HCT116 (cell line): ENCODE measurements around the gene DLEC1. TPM values are rescaled to one million over a fixed set of nuclear protein-coding genes. Genes with fewer than 3 reads are reported as not detected.

Experiments
- ATAC-seq: fragments of 200-7000 bp; cut with Tn5 transposase; 2 replicates; pipeline ENCODE4 v1.9.1; 2020; ENCODE audit warnings: mild to moderate bottlenecking, moderate library complexity
- BruUV-seq: library from RNA; stranded (reverse); fragments of 400-500 nt; replicated peaks from 2 replicates; lab custom pipeline; 2021; lab: Mats Ljungman, UMichigan
- CTCF ChIA-PET: fragments of 300-600 bp; sonication (Branson Sonifier 250); formaldehyde crosslinking; loops from one replicate; lab custom pipeline; 2021; ENCODE audit warnings: antibody characterized with exemption; lab: Charles Lee
- POLR2A ChIA-PET: fragments of 300-600, 350-600 bp; sonication (Branson Sonifier 250); formaldehyde crosslinking; loops from one replicate; lab custom pipeline; 2021; ENCODE audit warnings: antibody characterized with exemption; lab: Charles Lee
- RAD21 ChIA-PET, 2 experiments: fragments of 300-600 bp; sonication (Branson Sonifier 250); formaldehyde crosslinking; loops; one replicate each; lab custom pipeline; 2023; ENCODE audit warnings: low total read pairs in 2 of 2; ENCODE audit not compliant: uncharacterized antibody in 2 of 2, unreplicated experiment in 2 of 2, low non-redundant PET in 1 of 2; lab: Charles Lee
- DNase-seq: peaks from one replicate; pipeline ENCODE4 v3.0.0-alpha.2; 2010; ENCODE audit warnings: low read depth, low spot score
- H2AFZ ChIP-seq: fragments of 200-600 bp; shearing (Covaris generic), sonication (generic); 2 replicates; pipeline ENCODE4 v1.6.1; 2017; ENCODE audit warnings: low read depth, mixed run types, mixed read lengths, antibody characterized with exemption, low read length; ENCODE audit not compliant: poor library complexity, severe bottlenecking
- H3K27ac ChIP-seq: 2 replicates; pipeline ENCODE4 v1.5.1; 2012; ENCODE audit warnings: low read depth, low read length
- H3K27me3 ChIP-seq: fragments of 200-600 bp; sonication (generic); 2 replicates; pipeline ENCODE4 v1.6.1; 2016; ENCODE audit warnings: mixed run types, low read length, mixed read lengths; ENCODE audit not compliant: insufficient read depth
- H3K36me3 ChIP-seq, 2 experiments: fragments of 200-500 bp in 1 of 2; fragments of 200-600 bp in 1 of 2; sonication (Bioruptor generic) in 1 of 2; sonication (generic) in 1 of 2; 2 replicates each; pipeline versions ENCODE4 v1.5.1 to v1.6.1; 2014 to 2016; ENCODE audit warnings: low read length in 2 of 2, inconsistent platforms in 1 of 2, mixed read lengths in 1 of 2, mixed run types in 1 of 2; ENCODE audit not compliant: insufficient read depth in 2 of 2, control insufficient read depth in 1 of 2
- H3K4me1 ChIP-seq, 2 experiments: fragments of 200-600 bp in 1 of 2; sonication (generic) in 1 of 2; 2 replicates each; pipeline versions ENCODE4 v1.5.1 to v1.6.1; 2012 to 2017; ENCODE audit warnings: low read length in 2 of 2, inconsistent platforms in 1 of 2, mild to moderate bottlenecking in 1 of 2, mixed read lengths in 1 of 2, mixed run types in 1 of 2, moderate library complexity in 1 of 2; ENCODE audit not compliant: insufficient read depth in 2 of 2, control insufficient read depth in 1 of 2
- H3K4me2 ChIP-seq: fragments of 200-600 bp; sonication (generic); 2 replicates; pipeline ENCODE4 v1.6.1; 2017; ENCODE audit warnings: mixed run types, low read length, mixed read lengths
- H3K4me3 ChIP-seq, 2 experiments: fragments of 200-600 bp in 1 of 2; sonication (generic) in 1 of 2; replicated peaks in 1 of 2; 2 replicates each; pipeline ENCODE4 v1.5.1; 2011 to 2016; ENCODE audit warnings: low read length in 2 of 2, control low read depth in 1 of 2, low read depth in 1 of 2, mild to moderate bottlenecking in 1 of 2, mixed read lengths in 1 of 2, mixed run types in 1 of 2
- H3K79me2 ChIP-seq: fragments of 200-600 bp; sonication (generic); 2 replicates; pipeline ENCODE4 v1.6.1; 2017; ENCODE audit warnings: mild to moderate bottlenecking, mixed run types, low read length, moderate library complexity, mixed read lengths; ENCODE audit not compliant: insufficient read depth
- H3K9ac ChIP-seq: fragments of 200-600 bp; sonication (generic); 2 replicates; pipeline ENCODE4 v1.6.1; 2016; ENCODE audit warnings: low read length, mixed read lengths
- H3K9me2 ChIP-seq: fragments of 200-600 bp; sonication (generic), shearing (Covaris generic); 2 replicates; pipeline ENCODE4 v1.6.1; 2017; ENCODE audit warnings: mixed run types, mild to moderate bottlenecking, moderate library complexity; ENCODE audit not compliant: insufficient read depth
- H3K9me3 ChIP-seq, 2 experiments: fragments of 200-500 bp in 1 of 2; fragments of 200-600 bp in 1 of 2; sonication (Bioruptor generic) in 1 of 2; sonication (generic) in 1 of 2; 2 replicates each; pipeline ENCODE4 v1.6.1; 2014 to 2017; ENCODE audit warnings: low read length in 2 of 2, mixed read lengths in 2 of 2, inconsistent platforms in 1 of 2, low read depth in 1 of 2, mild to moderate bottlenecking in 1 of 2, mixed run types in 1 of 2, moderate library complexity in 1 of 2; ENCODE audit not compliant: control insufficient read depth in 1 of 2, insufficient read depth in 1 of 2
- H4K20me1 ChIP-seq: fragments of 200-600 bp; sonication (generic), shearing (Covaris generic); 2 replicates; pipeline ENCODE4 v1.6.1; 2017; ENCODE audit warnings: mixed run types, mild to moderate bottlenecking, moderate library complexity; ENCODE audit not compliant: insufficient read depth
- EZH2phosphoT487 ChIP-seq: fragments of 200-600 bp; IDR thresholded peaks from 2 replicates; pipeline ENCODE4 v1.6.1; 2018; ENCODE audit warnings: antibody characterized with exemption, borderline replicate concordance
- POLR2A ChIP-seq: IDR thresholded peaks from 2 replicates; pipeline ENCODE4 v1.7.0; 2011; ENCODE audit warnings: borderline replicate concordance; ENCODE audit not compliant: insufficient read depth, insufficient read length; ENCODE audit errors: extremely low read depth
- POLR2AphosphoS5 ChIP-seq: IDR thresholded peaks from 2 replicates; pipeline ENCODE4 v1.6.1; 2011; ENCODE audit warnings: mild to moderate bottlenecking, low read depth, low read length, moderate library complexity
- SIN3A ChIP-seq: IDR thresholded peaks from 2 replicates; pipeline ENCODE4 v1.6.1; 2012; ENCODE audit warnings: low read depth
- SRF ChIP-seq: IDR thresholded peaks from 2 replicates; pipeline ENCODE4 v1.6.1; 2012; ENCODE audit warnings: low read depth
- ZFX ChIP-seq: fragments of 450-650 bp; IDR thresholded peaks from 2 replicates; pipeline ENCODE4 v1.6.1; 2017
- intact Hi-C: fragments of 100-400 bp; cut with micrococcal nuclease; formaldehyde crosslinking; loops from 2 replicates; pipeline ENCODE4 v1.10.0; 2022
- total RNA-seq: library from RNA; stranded (reverse); gene quantifications from one replicate; pipeline ENCODE4 v1.2.1, GENCODE V29; 2021; ENCODE audit not compliant: unreplicated experiment

DLEC1 gene
- total RNA-seq, 1 experiment from 2014 or later = 0.61 TPM

DNA sequence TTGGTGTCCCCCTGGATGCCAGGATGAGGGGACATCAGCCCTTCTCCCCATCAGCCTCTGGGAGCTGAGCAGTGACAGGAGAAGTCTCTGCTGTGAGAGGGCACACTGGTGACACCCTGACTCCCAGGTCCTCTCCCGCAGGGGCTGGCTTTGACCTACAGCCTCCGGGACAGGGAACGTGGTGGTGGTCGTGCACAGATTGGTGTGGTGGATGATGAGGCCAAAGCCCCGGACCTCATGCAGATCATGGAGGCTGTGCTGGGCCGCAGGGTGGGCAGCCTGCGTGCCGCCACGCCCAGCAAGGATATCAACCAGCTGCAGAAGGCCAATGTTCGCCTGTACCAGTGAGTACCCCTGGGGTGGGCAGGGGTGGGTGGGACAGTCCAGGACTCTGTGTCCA lies 41.7 kb upstream of the DLEC1 start:
- ATAC-seq = no peak
- CTCF ChIA-PET = interaction anchor here (0.8 to 1.6 kb wide), 14 partner anchors 8 to 301 kb away, joined by 3 to 24 read pairs (median 4); no protein-coding TSS in a partner anchor
- no peak overlapping the region for H2AFZ ChIP-seq
- no peak for DNase-seq
- no peaks in the 10 kb centered on the region for H3K27me3 ChIP-seq
- POLR2A ChIA-PET = interaction anchor here (0.9 to 1.0 kb wide), 2 partner anchors 23 to 26 kb away, joined by 3 read pairs; no protein-coding TSS in a partner anchor
- intact Hi-C loops = no loop called here
- no peaks in the 10 kb centered on the region for H3K36me3 ChIP-seq
- H3K4me2 ChIP-seq = no peak overlapping the region
- no peaks in the 10 kb centered on the region for H4K20me1 ChIP-seq
- no peak overlapping the region for H3K27ac ChIP-seq
- no peaks in the 10 kb centered on the region for H3K9me2 ChIP-seq
- no TSS peak for BruUV-seq
- no peaks in the 10 kb centered on the region for H3K9me3 ChIP-seq
- RAD21 ChIA-PET = interaction anchor here (0.7 to 1.1 kb wide), 2 partner anchors 134 to 142 kb away, joined by 3 to 6 read pairs; no protein-coding TSS in a partner anchor
- no peak overlapping the region for H3K9ac ChIP-seq
- no peak overlapping the region for H3K4me3 ChIP-seq
- no peak for TF ChIP-seq ZFX
- TF ChIP-seq SIN3A = no peak
- TF ChIP-seq POLR2AphosphoS5 = no peak
- TF ChIP-seq POLR2A = no peak
- H3K79me2 ChIP-seq = no peaks in the 10 kb centered on the region
- H3K4me1 ChIP-seq = peaks cover 11 to 42% of the 10 kb centered on the region in 2 experiments

DNA sequence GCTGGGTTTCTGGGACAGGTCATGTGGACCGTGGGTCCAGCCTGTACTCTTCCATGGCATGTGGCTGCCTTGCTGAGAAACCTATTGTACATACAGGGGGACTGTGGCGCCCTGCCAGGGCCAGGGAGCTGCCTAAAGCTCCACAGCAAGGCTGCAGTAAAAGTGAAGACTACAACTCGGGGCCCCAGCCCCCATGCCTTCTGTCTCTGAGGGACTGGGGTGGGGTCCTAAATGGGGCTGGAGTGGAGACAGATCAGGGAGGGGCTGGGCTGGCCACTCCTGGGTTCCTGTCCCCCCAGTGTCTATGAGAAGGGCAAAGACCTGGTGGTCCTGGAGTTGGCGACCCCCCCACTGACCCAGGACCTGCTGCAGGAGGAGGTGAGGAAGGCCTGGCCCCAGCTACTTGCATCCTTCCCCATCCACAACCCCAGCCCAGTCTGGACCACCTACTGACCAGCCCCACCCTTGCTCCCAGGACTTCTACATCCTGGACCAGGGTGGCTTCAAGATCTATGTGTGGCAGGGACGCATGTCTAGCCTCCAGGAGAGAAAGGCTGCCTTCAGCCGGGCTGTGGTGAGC lies 41.1 kb upstream of the DLEC1 start:
- no peak for TF ChIP-seq EZH2phosphoT487
- peak; percentile 16 for TF ChIP-seq POLR2A
- TF ChIP-seq SRF = no peak
- TF ChIP-seq, all 23 proteins: peak for 1
- H2AFZ ChIP-seq = no peak overlapping the region
- H3K9me3 ChIP-seq = no peaks in the 10 kb centered on the region
- no peaks in the 10 kb centered on the region for H3K27me3 ChIP-seq
- ChIA-PET POLR2A (no interaction called here), RAD21 (no interaction called here), CTCF (interaction anchor here (1.3 to 1.6 kb wide), 3 partner anchors 24 to 142 kb away, joined by 3 to 24 read pairs (median 22); no protein-coding TSS in a partner anchor)
- peak overlapping the region; percentile 71 for H3K9ac ChIP-seq
- no peak for DNase-seq
- H4K20me1 ChIP-seq = no peaks in the 10 kb centered on the region
- no peaks in the 10 kb centered on the region for H3K9me2 ChIP-seq
- BruUV-seq = no TSS peak
- peak overlapping the region; percentile 95 for H3K4me2 ChIP-seq
- H3K4me1 ChIP-seq = peaks cover 11 to 37% of the 10 kb centered on the region in 2 experiments
- no peak for ATAC-seq
- H3K79me2 ChIP-seq = no peaks in the 10 kb centered on the region
- intact Hi-C loops = no loop called here
- no peak overlapping the region for H3K4me3 ChIP-seq
- peak overlapping the region; percentile 49; the same call in 1 of the 2 replicates for H3K27ac ChIP-seq
- H3K36me3 ChIP-seq = no peaks in the 10 kb centered on the region
